HG02981 (cell line): ENCODE measurements around the gene SLC6A16.
"Not testable (repeated sequence)": the region's sequence is repeated elsewhere in the genome, so short reads cannot be mapped to it uniquely, and the experiment has no call there.

Source experiments
- ATAC-seq: cut with Tn5 transposase; IDR thresholded peaks from one replicate; pipeline ENCODE4 v1.9.1; 2021; ENCODE audit warnings: mild to moderate bottlenecking, moderate library complexity; ENCODE audit not compliant: unreplicated experiment

Gene SLC6A16

GRCh38 chr19:49282184-49282583 is 42.8 kb downstream of the SLC6A16 start:
- ATAC-seq: no peak

GRCh38 chr19:49272204-49272603 is 52.8 kb downstream of the SLC6A16 start:
- no peak for ATAC-seq

- no peak for ATAC-seq
Measured at GRCh38 chr19:49271080-49271753, 53.8 kb downstream of the SLC6A16 start.

- ATAC-seq: not testable (repeated sequence)
Measured at GRCh38 chr19:49266409-49266808, 58.6 kb downstream of the SLC6A16 start.

- ATAC-seq: no peak
Measured at GRCh38 chr19:49264258-49264657, 60.7 kb downstream of the SLC6A16 start.

GRCh38 chr19:49261602-49262001 is 63.4 kb downstream of the SLC6A16 start:
- ATAC-seq: no peak

GRCh38 chr19:49256691-49257090 is 68.3 kb downstream of the SLC6A16 start:
- ATAC-seq: no peak

GRCh38 chr19:49255674-49256073 is 69.3 kb downstream of the SLC6A16 start:
- no peak for ATAC-seq

GRCh38 chr19:49249933-49250332 is 75.1 kb downstream of the SLC6A16 start:
- ATAC-seq: no peak

- ATAC-seq: no peak
Measured at GRCh38 chr19:49247676-49248075, 77.3 kb downstream of the SLC6A16 start.

- ATAC-seq: no peak
Measured at GRCh38 chr19:49244256-49244655, 80.7 kb downstream of the SLC6A16 start.

GRCh38 chr19:49243726-49244125 is 81.3 kb downstream of the SLC6A16 start:
- no peak for ATAC-seq

GRCh38 chr19:49243129-49243528 is 81.9 kb downstream of the SLC6A16 start:
- ATAC-seq: no peak

- no peak for ATAC-seq
Measured at GRCh38 chr19:49241769-49242168, 83.2 kb downstream of the SLC6A16 start.
